MM.1S (cell line): Measurements from ENCODE around the gene DEPDC5.

Experiments
- DNase-seq: peaks from one replicate; pipeline ENCODE4 v3.0.0-alpha.2; 2015
- H2AFZ ChIP-seq: fragments of 300-600 bp; sonication (generic); 2 replicates; pipeline ENCODE4 v1.6.0; 2016; ENCODE audit warnings: antibody characterized with exemption, low read length
- H3F3A ChIP-seq: fragments of 300-600 bp; sonication (generic); 2 replicates; pipeline ENCODE4 v1.6.1; 2016; ENCODE audit warnings: mild to moderate bottlenecking, antibody characterized with exemption, low read length, moderate library complexity, mixed read lengths; ENCODE audit not compliant: insufficient read depth
- H3K27ac ChIP-seq: fragments of 300-600 bp; sonication (generic); 2 replicates; pipeline ENCODE4 v1.5.1; 2016; ENCODE audit warnings: mild to moderate bottlenecking, low read length
- H3K27me3 ChIP-seq: fragments of 300-600 bp; sonication (generic); replicated peaks from 2 replicates; pipeline ENCODE4 v1.6.0; 2016; ENCODE audit warnings: low read length; ENCODE audit not compliant: insufficient read depth
- H3K36me3 ChIP-seq: fragments of 300-600 bp; sonication (generic); replicated peaks from 2 replicates; pipeline ENCODE4 v1.6.1; 2016; ENCODE audit warnings: mild to moderate bottlenecking, low read length, mixed read lengths; ENCODE audit not compliant: insufficient read depth
- H3K4me1 ChIP-seq: fragments of 300-600 bp; sonication (generic); 2 replicates; pipeline ENCODE4 v1.6.1; 2016; ENCODE audit warnings: low read length, mixed read lengths
- H3K4me2 ChIP-seq: fragments of 300-600 bp; sonication (generic); 2 replicates; pipeline ENCODE4 v1.6.0; 2016; ENCODE audit warnings: low read depth, low read length
- H3K4me3 ChIP-seq: fragments of 300-600 bp; sonication (generic); 2 replicates; pipeline ENCODE4 v1.5.1; 2016; ENCODE audit warnings: low read length, mixed read lengths
- H3K79me2 ChIP-seq: fragments of 300-600 bp; sonication (generic); 2 replicates; pipeline ENCODE4 v1.6.1; 2016; ENCODE audit warnings: mixed run types, low read length, mixed read lengths
- H3K9ac ChIP-seq: fragments of 300-600 bp; sonication (generic); 2 replicates; pipeline ENCODE4 v1.6.1; 2016; ENCODE audit warnings: low read length, mixed read lengths
- H3K9me2 ChIP-seq: fragments of 300-600 bp; sonication (generic); replicated peaks from 2 replicates; pipeline ENCODE4 v1.6.1; 2016; ENCODE audit warnings: mild to moderate bottlenecking, low read length, mixed read lengths; ENCODE audit not compliant: insufficient read depth
- H3K9me3 ChIP-seq: fragments of 300-600 bp; sonication (generic); replicated peaks from 2 replicates; pipeline ENCODE4 v1.6.1; 2016; ENCODE audit warnings: mild to moderate bottlenecking, low read length, mixed read lengths; ENCODE audit not compliant: insufficient read depth
- H4K20me1 ChIP-seq: fragments of 300-600 bp; sonication (generic); 2 replicates; pipeline ENCODE4 v1.6.1; 2016; ENCODE audit warnings: mild to moderate bottlenecking, low read length, moderate library complexity, mixed read lengths; ENCODE audit not compliant: insufficient read depth
- EZH2 ChIP-seq: fragments of 300-600 bp; sonication (generic); optimal IDR thresholded peaks from 2 replicates; pipeline ENCODE3; 2017; ENCODE audit warnings: low read depth, mild to moderate bottlenecking, antibody characterized with exemption, low read length, mixed read lengths
- EZH2phosphoT487 ChIP-seq: fragments of 300-600 bp; sonication (generic); IDR thresholded peaks from 2 replicates; pipeline ENCODE4 v1.6.1; 2018; ENCODE audit warnings: antibody characterized with exemption, low read length
- TF ChIP-seq, protein P1 (sequence below): fragments of 300-600 bp; sonication (generic); IDR thresholded peaks from 2 replicates; pipeline ENCODE4 v1.5.1; 2016; ENCODE audit warnings: antibody characterized with exemption, low read length, mixed read lengths

DEPDC5 gene

DNA sequence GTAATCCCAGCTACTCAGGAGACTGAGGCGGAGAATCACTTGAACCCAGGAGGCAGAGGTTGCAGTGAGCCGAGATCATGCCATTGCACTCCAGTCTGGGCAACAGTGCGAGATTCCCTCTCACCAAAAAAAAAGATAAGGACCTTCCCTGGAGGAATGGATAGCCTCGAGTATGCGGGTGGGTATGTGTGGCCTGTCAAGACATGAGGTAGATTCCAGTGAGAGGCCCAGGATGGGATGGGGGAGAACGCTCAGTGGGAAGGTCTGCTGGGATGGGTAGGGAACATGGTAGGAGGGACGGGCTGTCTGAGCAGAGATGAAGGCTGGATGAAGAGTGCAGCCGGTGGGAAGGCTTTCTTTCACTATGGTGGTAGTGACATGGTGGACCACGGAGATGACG, 151.5 kb downstream of the DEPDC5 start:
- no peak overlapping the region for H3K4me2 ChIP-seq
- no peaks in the 10 kb centered on the region for H3K79me2 ChIP-seq
- no peaks in the 10 kb centered on the region for H4K20me1 ChIP-seq
- H3K27me3 ChIP-seq = no peaks in the 10 kb centered on the region
- no peak overlapping the region for H3K27ac ChIP-seq
- H3F3A ChIP-seq = no peaks in the 10 kb centered on the region
- H3K4me3 ChIP-seq = no peak overlapping the region
- no peaks in the 10 kb centered on the region for H3K9me2 ChIP-seq
- TF ChIP-seq, protein P1, sequence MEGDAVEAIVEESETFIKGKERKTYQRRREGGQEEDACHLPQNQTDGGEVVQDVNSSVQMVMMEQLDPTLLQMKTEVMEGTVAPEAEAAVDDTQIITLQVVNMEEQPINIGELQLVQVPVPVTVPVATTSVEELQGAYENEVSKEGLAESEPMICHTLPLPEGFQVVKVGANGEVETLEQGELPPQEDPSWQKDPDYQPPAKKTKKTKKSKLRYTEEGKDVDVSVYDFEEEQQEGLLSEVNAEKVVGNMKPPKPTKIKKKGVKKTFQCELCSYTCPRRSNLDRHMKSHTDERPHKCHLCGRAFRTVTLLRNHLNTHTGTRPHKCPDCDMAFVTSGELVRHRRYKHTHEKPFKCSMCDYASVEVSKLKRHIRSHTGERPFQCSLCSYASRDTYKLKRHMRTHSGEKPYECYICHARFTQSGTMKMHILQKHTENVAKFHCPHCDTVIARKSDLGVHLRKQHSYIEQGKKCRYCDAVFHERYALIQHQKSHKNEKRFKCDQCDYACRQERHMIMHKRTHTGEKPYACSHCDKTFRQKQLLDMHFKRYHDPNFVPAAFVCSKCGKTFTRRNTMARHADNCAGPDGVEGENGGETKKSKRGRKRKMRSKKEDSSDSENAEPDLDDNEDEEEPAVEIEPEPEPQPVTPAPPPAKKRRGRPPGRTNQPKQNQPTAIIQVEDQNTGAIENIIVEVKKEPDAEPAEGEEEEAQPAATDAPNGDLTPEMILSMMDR = no peak
- TF ChIP-seq EZH2phosphoT487 (no peak), EZH2 (no peak)
- no peak overlapping the region for H2AFZ ChIP-seq
- no peak for DNase-seq
- H3K9ac ChIP-seq = no peak overlapping the region
- H3K36me3 ChIP-seq = no peaks in the 10 kb centered on the region
- H3K4me1 ChIP-seq = no peaks in the 10 kb centered on the region
- H3K9me3 ChIP-seq = no peaks in the 10 kb centered on the region

DNA sequence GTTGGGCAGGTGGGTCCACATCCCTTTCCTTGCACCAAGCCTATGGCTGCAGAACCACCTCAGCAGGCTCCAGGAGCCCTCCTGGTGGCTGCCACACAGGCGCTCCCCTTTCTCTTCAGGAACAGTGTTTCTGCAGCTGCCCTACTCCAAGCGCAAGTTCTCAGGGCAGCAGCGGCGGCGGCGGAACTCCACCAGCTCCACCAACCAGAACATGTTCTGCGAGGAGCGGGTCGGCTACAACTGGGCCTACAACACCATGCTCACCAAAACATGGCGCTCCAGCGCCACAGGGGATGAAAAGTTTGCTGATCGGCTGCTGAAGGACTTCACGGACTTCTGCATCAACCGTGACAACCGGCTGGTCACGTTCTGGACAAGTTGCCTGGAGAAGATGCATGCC, 152.3 kb downstream of the DEPDC5 start:
- Histone ChIP-seq H3K36me3 (no peaks in the 10 kb centered on the region), H3K9me3 (no peaks in the 10 kb centered on the region), H3F3A (no peaks in the 10 kb centered on the region), H3K9ac (no peak overlapping the region), H3K4me3 (no peak overlapping the region), H3K4me2 (no peak overlapping the region), H2AFZ (no peak overlapping the region), H3K27ac (no peak overlapping the region), H3K4me1 (no peaks in the 10 kb centered on the region), H3K27me3 (no peaks in the 10 kb centered on the region), H4K20me1 (no peaks in the 10 kb centered on the region), H3K9me2 (no peaks in the 10 kb centered on the region), H3K79me2 (no peaks in the 10 kb centered on the region)
- TF ChIP-seq EZH2phosphoT487 = no peak
- TF ChIP-seq, protein P1 = no peak
- no peak for TF ChIP-seq EZH2
- no peak for DNase-seq

DNA sequence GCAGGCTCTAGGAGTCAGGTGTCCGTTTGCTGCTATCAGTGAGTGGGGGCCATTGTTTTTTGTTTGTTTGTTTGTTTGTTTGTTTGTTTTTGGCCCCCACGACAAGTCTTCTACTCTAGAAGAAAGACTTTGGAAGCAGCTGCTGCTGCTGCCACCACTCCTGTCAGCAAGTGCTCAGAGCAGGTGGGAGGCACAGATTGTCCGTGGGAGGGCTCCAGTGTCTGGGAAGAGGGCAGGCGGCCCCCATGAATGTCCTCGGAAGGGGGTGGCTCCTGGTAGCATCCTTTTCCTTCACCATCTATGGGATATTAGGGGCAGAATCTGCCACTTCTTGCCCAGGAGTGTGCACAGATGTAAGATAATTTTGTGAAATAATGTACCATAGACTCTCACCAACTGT, 152.8 kb downstream of the DEPDC5 start:
- H3K79me2 ChIP-seq = no peaks in the 10 kb centered on the region
- H3K27me3 ChIP-seq = no peaks in the 10 kb centered on the region
- no peak for DNase-seq
- no peak overlapping the region for H2AFZ ChIP-seq
- H3K4me1 ChIP-seq = no peaks in the 10 kb centered on the region
- H3K9ac ChIP-seq = no peak overlapping the region
- H3K27ac ChIP-seq = no peak overlapping the region
- no peak overlapping the region for H3K4me2 ChIP-seq
- H3F3A ChIP-seq = no peaks in the 10 kb centered on the region
- TF ChIP-seq EZH2 (no peak), EZH2phosphoT487 (no peak)
- TF ChIP-seq, protein P1 = no peak
- H3K36me3 ChIP-seq = no peaks in the 10 kb centered on the region
- H3K4me3 ChIP-seq = no peak overlapping the region
- H3K9me3 ChIP-seq = no peaks in the 10 kb centered on the region
- H3K9me2 ChIP-seq = no peaks in the 10 kb centered on the region
- no peaks in the 10 kb centered on the region for H4K20me1 ChIP-seq

DNA sequence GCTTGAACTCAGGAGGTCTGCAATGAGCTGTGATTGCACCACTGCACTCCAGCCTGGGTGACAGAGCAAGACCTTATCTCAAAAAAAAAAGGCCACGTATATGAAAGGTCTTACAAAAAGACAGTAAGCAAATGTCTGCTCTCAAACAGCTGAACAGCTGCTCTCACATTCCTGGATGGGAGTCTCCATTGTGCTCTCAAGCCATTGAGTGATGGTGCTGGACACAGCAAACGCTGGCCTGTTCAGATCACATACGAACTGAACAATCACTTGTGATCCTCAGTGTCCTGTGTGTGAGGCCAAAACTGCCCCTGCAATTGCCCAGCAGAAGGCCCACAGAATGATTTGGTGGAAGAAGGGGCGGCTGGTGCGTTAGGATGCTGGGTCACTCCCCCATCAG, 156.2 kb downstream of the DEPDC5 start:
- H4K20me1 ChIP-seq = no peaks in the 10 kb centered on the region
- no peak overlapping the region for H3K4me2 ChIP-seq
- H3F3A ChIP-seq = no peaks in the 10 kb centered on the region
- H3K9me3 ChIP-seq = no peaks in the 10 kb centered on the region
- no peak overlapping the region for H3K27ac ChIP-seq
- H2AFZ ChIP-seq = no peak overlapping the region
- no peaks in the 10 kb centered on the region for H3K4me1 ChIP-seq
- H3K4me3 ChIP-seq = no peak overlapping the region
- no peaks in the 10 kb centered on the region for H3K27me3 ChIP-seq
- TF ChIP-seq, protein P1 = no peak
- no peak for TF ChIP-seq EZH2phosphoT487
- TF ChIP-seq EZH2 = no peak
- H3K9ac ChIP-seq = no peak overlapping the region
- H3K36me3 ChIP-seq = no peaks in the 10 kb centered on the region
- no peak for DNase-seq
- no peaks in the 10 kb centered on the region for H3K9me2 ChIP-seq
- no peaks in the 10 kb centered on the region for H3K79me2 ChIP-seq
